Measurements from ENCODE around the gene AKR1C1. TPM values are rescaled to one million over a fixed set of nuclear protein-coding genes. Genes with fewer than 3 reads are reported as not detected.
"Not testable (repeated sequence)": the region's sequence is repeated elsewhere in the genome, so short reads cannot be mapped to it uniquely, and the experiment has no call there.

The AKR1C1 gene
- total and polyA plus RNA-seq, 9 donors, result 3.6 to 22.9 (median 19.1) TPM

DNA sequence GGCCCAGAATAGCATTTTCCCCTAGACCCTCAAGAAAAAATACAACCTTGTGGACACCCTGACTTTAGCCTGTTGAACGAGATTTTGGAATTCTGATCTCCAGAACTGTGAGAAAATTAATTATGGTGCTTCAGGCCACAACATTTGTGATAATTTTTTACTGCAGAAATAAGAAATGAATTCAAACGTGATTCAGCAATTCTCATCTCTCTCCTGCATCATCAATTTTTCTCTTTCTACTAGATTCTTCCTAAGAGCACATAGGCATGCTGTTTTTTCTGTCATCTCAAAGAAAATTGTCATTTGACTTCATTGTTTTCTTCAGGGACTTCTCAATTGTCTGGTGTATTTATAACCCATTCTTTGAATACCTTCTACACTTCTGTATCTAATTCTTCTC is 49.4 kb downstream of the AKR1C1 start:
- Histone ChIP-seq H3K36me3 (no peaks in the 10 kb centered on the region), H3K4me1 (ENCODE audit: insufficient read depth) (no peaks in the 10 kb centered on the region), H3K27me3 (no peaks in the 10 kb centered on the region), H3K9me3 (no peaks in the 10 kb centered on the region), H3K27ac (no peak overlapping the region), H3K4me3 (no peak overlapping the region)
- DNase-seq, result no peak
- no peak for TF ChIP-seq POLR2A (IDR thresholded peaks at IDR 0.05)
- no peak for TF ChIP-seq EP300 (IDR thresholded peaks at IDR 0.05)
- TF ChIP-seq, protein P1, sequence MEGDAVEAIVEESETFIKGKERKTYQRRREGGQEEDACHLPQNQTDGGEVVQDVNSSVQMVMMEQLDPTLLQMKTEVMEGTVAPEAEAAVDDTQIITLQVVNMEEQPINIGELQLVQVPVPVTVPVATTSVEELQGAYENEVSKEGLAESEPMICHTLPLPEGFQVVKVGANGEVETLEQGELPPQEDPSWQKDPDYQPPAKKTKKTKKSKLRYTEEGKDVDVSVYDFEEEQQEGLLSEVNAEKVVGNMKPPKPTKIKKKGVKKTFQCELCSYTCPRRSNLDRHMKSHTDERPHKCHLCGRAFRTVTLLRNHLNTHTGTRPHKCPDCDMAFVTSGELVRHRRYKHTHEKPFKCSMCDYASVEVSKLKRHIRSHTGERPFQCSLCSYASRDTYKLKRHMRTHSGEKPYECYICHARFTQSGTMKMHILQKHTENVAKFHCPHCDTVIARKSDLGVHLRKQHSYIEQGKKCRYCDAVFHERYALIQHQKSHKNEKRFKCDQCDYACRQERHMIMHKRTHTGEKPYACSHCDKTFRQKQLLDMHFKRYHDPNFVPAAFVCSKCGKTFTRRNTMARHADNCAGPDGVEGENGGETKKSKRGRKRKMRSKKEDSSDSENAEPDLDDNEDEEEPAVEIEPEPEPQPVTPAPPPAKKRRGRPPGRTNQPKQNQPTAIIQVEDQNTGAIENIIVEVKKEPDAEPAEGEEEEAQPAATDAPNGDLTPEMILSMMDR (IDR thresholded peaks at IDR 0.05), result no peak
- intact Hi-C loops (cut with DNase I), result no loop called here
- WGBS, 3 donors, result 56 to 77% (median 68%) methylated on average over 2 of the region's 2 CpGs

DNA sequence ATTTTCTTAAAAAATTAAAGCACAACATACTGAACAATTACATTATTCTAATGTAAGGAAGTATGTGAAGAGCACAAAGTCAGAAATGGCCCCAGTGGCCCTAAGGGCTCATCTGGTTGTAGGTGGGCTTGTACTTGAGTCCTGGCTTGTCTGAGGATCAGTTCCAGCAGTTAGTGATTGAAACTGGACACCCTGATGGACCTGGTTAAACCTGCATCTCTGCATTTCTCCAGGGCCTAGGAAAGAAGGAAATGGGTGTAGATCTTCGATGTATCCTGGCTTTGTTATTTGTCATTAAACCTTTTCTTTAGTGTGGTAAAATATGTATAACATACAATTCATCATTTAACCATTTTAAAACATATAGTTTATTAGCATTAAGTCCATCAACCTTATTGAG is 50.2 kb downstream of the AKR1C1 start:
- no peak for TF ChIP-seq EP300 (IDR thresholded peaks at IDR 0.05)
- TF ChIP-seq, protein P1 (IDR thresholded peaks at IDR 0.05), result no peak
- TF ChIP-seq POLR2A (IDR thresholded peaks at IDR 0.05), result no peak
- H3K4me3 ChIP-seq, result no peak overlapping the region
- H3K36me3 ChIP-seq, result no peaks in the 10 kb centered on the region
- intact Hi-C loops (cut with DNase I), result no loop called here
- H3K27me3 ChIP-seq, result no peaks in the 10 kb centered on the region
- DNase-seq, result no peak
- H3K4me1 ChIP-seq (ENCODE audit: insufficient read depth), result no peaks in the 10 kb centered on the region
- H3K27ac ChIP-seq, result no peak overlapping the region
- WGBS, 3 donors, result 94 to 95% (median 95%) methylated on average over 1 of the region's 1 CpG
- no peaks in the 10 kb centered on the region for H3K9me3 ChIP-seq

DNA sequence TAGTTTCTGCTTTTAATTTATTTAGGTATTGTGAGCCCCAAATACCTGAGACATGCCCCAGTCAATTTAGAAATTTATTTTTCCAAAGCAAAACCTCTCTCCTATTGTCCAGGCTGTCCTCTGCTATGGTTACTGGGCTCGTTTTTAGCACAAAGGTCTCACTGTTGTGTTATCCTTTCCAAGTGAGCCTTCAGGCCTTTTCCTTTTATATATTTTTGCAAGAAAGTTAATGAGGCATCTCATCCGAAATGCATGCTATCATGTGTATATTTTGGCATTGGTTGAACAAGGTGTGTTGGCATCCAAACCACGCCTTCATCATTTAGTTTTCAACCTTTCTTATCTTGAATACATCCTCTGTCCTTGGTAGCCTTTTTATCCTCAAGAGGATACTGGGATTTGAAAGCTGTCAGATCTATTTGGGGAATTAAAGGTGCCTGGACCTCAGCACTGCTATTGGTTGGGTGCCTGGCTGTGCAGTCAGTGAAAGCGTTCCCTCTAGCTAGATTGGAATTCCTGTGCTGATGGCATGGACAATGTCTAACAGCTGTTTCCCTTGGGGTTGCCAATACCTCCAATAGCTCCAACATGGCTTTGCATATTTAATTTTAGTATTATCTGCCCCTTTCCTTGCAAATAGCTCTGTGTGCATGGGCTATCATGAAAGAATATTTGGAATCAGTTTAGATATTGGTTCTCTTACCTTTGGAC is 51.1 kb downstream of the AKR1C1 start:
- intact Hi-C loops (cut with DNase I); H3K36me3 ChIP-seq; H3K27me3 ChIP-seq; H3K4me1 ChIP-seq (ENCODE audit: insufficient read depth); H3K27ac ChIP-seq; H3K9me3 ChIP-seq; DNase-seq; H3K4me3 ChIP-seq: not testable (repeated sequence)
- WGBS, 3 donors, result 62 to 72% (median 64%) methylated on average over 4 of the region's 4 CpGs

DNA sequence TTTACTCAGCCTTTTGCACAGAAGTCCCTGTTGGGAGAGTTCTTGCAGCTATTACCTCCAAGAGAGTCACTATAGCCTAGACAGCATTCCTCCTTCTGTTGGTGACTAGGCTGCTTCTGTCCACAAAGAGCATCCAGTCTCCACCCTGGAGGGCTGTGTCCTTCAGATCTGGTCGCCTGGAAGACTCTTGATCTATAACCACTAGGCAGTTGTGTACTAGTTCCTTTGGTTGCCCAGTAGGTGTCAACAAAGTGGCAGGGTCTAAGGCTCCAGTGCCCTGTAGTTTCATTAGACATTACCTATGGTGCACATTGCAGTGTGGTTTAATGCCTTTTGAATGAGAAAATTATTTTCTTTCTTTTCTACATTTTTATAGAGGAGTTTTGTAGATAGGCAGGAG is 51.7 kb downstream of the AKR1C1 start:
- intact Hi-C loops (cut with DNase I), result no loop called here
- WGBS, 3 donors, result 64 to 83% (median 73%) methylated on average over 1 of the region's 1 CpG
- Histone ChIP-seq H3K36me3 (no peaks in the 10 kb centered on the region), H3K4me3 (no peak overlapping the region), H3K27me3 (no peaks in the 10 kb centered on the region), H3K27ac (no peak overlapping the region), H3K4me1 (ENCODE audit: insufficient read depth) (no peaks in the 10 kb centered on the region), H3K9me3 (no peaks in the 10 kb centered on the region)
- TF ChIP-seq, protein P1 (IDR thresholded peaks at IDR 0.05), result no peak
- TF ChIP-seq POLR2A (IDR thresholded peaks at IDR 0.05) (no peak), EP300 (IDR thresholded peaks at IDR 0.05) (no peak)
- no peak for DNase-seq

DNA sequence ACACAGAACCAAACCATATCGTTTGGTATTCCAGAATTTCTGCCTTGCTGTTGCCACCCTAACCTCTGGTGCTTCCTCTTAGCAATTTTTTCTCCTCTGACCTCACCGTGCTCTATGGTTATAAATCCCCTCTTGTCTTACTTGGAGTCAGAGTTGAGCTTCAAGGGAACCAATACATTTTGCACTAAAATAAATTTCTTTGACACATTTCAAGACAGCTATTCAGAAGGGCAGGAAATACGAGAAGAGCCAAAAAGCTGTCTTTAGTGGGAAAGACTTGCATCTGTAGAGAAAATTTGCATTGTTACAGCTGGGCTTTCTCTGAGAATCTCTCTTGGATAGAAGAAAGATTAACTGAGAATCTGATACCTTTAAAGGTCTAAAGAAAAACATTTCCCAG is 54.9 kb downstream of the AKR1C1 start:
- 23 to 43% (median 34%) methylated on average over 3 of the region's 3 CpGs for WGBS, 3 donors
- no peak for DNase-seq
- H3K4me1 ChIP-seq (ENCODE audit: insufficient read depth), result no peaks in the 10 kb centered on the region
- H3K9me3 ChIP-seq, result no peaks in the 10 kb centered on the region
- intact Hi-C loops (cut with DNase I), result no loop called here
- H3K4me3 ChIP-seq, result no peak overlapping the region
- TF ChIP-seq EP300 (IDR thresholded peaks at IDR 0.05) (no peak), POLR2A (IDR thresholded peaks at IDR 0.05) (no peak)
- TF ChIP-seq, protein P1 (IDR thresholded peaks at IDR 0.05), result no peak
- no peak overlapping the region for H3K27ac ChIP-seq
- no peaks in the 10 kb centered on the region for H3K36me3 ChIP-seq
- no peaks in the 10 kb centered on the region for H3K27me3 ChIP-seq

DNA sequence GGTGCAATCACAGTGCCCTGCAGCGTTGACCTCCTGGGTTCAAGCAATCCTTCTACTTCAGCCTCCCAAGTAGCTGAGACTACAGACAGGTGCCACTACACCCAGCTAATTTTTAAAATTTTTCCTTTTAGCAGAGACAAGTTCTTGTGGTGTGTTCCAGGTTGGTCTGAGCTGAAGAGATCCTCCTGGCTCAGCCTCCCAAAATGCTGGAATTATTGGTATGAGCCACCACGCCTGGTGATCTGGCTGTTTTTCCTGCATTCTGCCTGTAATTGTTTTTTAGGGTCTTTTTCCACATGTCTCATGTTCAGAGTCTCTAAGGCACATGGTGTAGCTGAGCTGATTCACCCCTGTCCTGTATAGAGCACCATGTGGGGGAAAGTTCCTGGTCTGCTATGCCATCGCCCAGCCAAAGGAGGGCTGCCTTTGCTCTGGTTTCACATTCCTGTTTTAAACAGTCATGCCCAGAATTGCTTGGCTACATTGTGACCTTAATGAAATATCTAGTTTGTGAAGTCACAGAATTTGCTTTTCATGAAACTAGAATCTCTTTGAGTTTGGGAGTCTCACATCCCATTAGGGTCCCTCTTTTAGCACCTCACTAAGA is 55.6 kb downstream of the AKR1C1 start:
- H3K4me1 ChIP-seq (ENCODE audit: insufficient read depth); H3K36me3 ChIP-seq; intact Hi-C loops (cut with DNase I); H3K27me3 ChIP-seq; H3K9me3 ChIP-seq; H3K27ac ChIP-seq; H3K4me3 ChIP-seq: not testable (repeated sequence)
- WGBS, 3 donors, result 53 to 62% (median 60%) methylated on average over 3 of the region's 3 CpGs
- DNase-seq, result peak in 4 of 5 donors; percentile 17 to 40 (median 22)

DNA sequence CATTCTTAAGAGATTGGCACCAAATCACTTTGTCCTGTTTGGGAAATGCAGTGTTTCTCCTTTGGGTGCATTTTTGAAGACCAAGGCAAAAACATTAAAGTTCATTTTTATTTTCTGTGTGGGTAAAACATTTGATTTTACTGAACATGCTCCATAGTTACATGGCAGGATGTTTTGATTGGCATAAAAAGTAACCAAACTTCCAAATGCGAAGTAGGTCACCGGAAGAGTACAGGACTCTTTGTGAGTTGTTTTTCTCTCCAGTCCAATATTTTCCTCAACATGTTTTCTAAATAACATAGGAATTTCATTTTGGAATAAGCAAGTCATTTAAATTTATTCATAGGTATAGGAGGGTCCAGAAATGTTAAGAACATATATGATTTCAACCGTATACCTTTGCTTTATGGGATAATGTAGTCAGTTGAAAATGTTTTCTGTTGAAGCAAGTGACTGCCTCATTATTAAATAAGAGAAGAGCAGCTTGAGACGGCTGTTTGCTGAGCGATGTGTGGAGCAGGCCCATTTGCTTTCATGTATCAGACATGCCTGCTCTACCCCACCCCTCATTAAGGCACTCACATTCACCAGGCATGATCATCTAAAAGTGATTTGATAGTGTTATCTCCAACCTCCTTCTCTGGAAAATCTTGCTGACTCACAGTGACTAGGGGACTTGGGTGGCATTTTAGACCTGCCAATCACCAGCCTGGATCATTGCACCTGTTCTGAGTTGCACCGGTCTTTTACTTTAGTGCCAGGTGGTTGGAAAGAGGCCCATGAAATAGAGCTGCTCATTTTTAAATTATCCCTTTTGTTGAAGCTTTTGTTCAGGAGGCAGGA is 56.8 kb downstream of the AKR1C1 start:
- DNase-seq; H3K4me3 ChIP-seq; H3K4me1 ChIP-seq (ENCODE audit: insufficient read depth); H3K27ac ChIP-seq; H3K27me3 ChIP-seq; H3K36me3 ChIP-seq; H3K9me3 ChIP-seq; intact Hi-C loops (cut with DNase I): not testable (repeated sequence)
- 69 to 82% (median 82%) methylated on average over 6 of the region's 6 CpGs for WGBS, 3 donors

All from ovary (tissue), 9 donors.